WTC11 (cell line): ENCODE results near the gene TUB. TPM values are rescaled to one million over a fixed set of nuclear protein-coding genes. Genes with fewer than 3 reads are reported as not detected.

Source experiments
- ATAC-seq: fragments of 200-7000 bp; cut with Tn5 transposase; 2 replicates; pipeline ENCODE4 v1.10.0; 2021; ENCODE audit warnings: mild to moderate bottlenecking, moderate library complexity
- CTCF ChIA-PET: fragments of 300-600 bp; sonication (Branson Sonifier 250); formaldehyde crosslinking; loops from one replicate; lab custom pipeline; 2021; ENCODE audit warnings: antibody characterized with exemption; lab: Charles Lee
- POLR2A ChIA-PET: fragments of 350-600 bp; sonication (Branson Sonifier 250); formaldehyde crosslinking; loops from one replicate; lab custom pipeline; 2021; ENCODE audit warnings: antibody characterized with exemption; lab: Charles Lee
- DNase-seq: peaks from one replicate; pipeline ENCODE4 v3.0.0; 2021; ENCODE audit warnings: low spot score
- H3K27ac Mint-ChIP-seq: 2 replicates; pipeline ENCODE4 v1.8.0; 2021; ENCODE audit warnings: mixed read lengths
- H3K27me3 Mint-ChIP-seq: 2 replicates; pipeline ENCODE4 v1.8.0; 2021; ENCODE audit warnings: low read depth, mild to moderate bottlenecking, moderate library complexity, mixed read lengths
- H3K36me3 Mint-ChIP-seq: 2 replicates; pipeline ENCODE4 v1.8.0; 2021; ENCODE audit warnings: mixed read lengths
- H3K4me1 Mint-ChIP-seq: 2 replicates; pipeline ENCODE4 v1.8.0; 2022; ENCODE audit warnings: mixed read lengths
- H3K4me3 Mint-ChIP-seq: 2 replicates; pipeline ENCODE4 v1.8.0; 2021; ENCODE audit warnings: mild to moderate bottlenecking, moderate library complexity, mixed read lengths
- H3K9me3 Mint-ChIP-seq: 2 replicates; pipeline ENCODE4 v1.8.0; 2021; ENCODE audit warnings: mixed read lengths
- AFF4 ChIP-seq: sonication (generic); formaldehyde crosslinking; IDR thresholded peaks from 2 replicates; pipeline ENCODE4 v1.8.1; 2023; ENCODE audit warnings: mild to moderate bottlenecking, missing genetic modification reagents, borderline replicate concordance
- E2F1 ChIP-seq: sonication (generic); formaldehyde crosslinking; IDR thresholded peaks from 2 replicates; pipeline ENCODE4 v1.8.0; 2022; ENCODE audit warnings: mild to moderate bottlenecking, missing genetic modification reagents
- EMX1 ChIP-seq: fragments of 250-450 bp; sonication (Bioruptor Pico); IDR thresholded peaks from 2 replicates; pipeline ENCODE4 v1.8.0; 2021; ENCODE audit warnings: mild to moderate bottlenecking
- ERG ChIP-seq: fragments of 250-450 bp; sonication (Bioruptor Pico); IDR thresholded peaks from 2 replicates; pipeline ENCODE4 v1.8.0; 2021; ENCODE audit warnings: mild to moderate bottlenecking
- ESRRA ChIP-seq: sonication (generic); formaldehyde crosslinking; IDR thresholded peaks from 2 replicates; pipeline ENCODE4 v1.8.1; 2022; ENCODE audit warnings: mild to moderate bottlenecking, missing genetic modification reagents, borderline replicate concordance
- FOXJ3 ChIP-seq: sonication (generic); formaldehyde crosslinking; IDR thresholded peaks from 2 replicates; pipeline ENCODE4 v1.9.0; 2021; ENCODE audit warnings: missing genetic modification reagents, mild to moderate bottlenecking, borderline replicate concordance
- NFE2L1 ChIP-seq: sonication (generic); formaldehyde crosslinking; IDR thresholded peaks from 2 replicates; pipeline ENCODE4 v1.8.1; 2023; ENCODE audit warnings: missing genetic modification reagents
- NFYB ChIP-seq: sonication (generic); formaldehyde crosslinking; conservative IDR thresholded peaks from 2 replicates; pipeline ENCODE4 v1.8.0; 2022; ENCODE audit warnings: low read depth, missing genetic modification reagents
- NR3C1 ChIP-seq: sonication (generic); formaldehyde crosslinking; conservative IDR thresholded peaks from 2 replicates; pipeline ENCODE4 v1.8.1; 2023; ENCODE audit warnings: low read depth, mild to moderate bottlenecking, missing genetic modification reagents
- TEAD1 ChIP-seq: sonication (generic); formaldehyde crosslinking; IDR thresholded peaks from 2 replicates; pipeline ENCODE4 v1.8.0; 2022; ENCODE audit warnings: mild to moderate bottlenecking, missing genetic modification reagents
- TP53 ChIP-seq: sonication (generic); formaldehyde crosslinking; IDR thresholded peaks from 2 replicates; pipeline ENCODE4 v1.8.1; 2023; ENCODE audit warnings: mild to moderate bottlenecking, missing genetic modification reagents
- ZBTB43 ChIP-seq: sonication (generic); formaldehyde crosslinking; IDR thresholded peaks from 2 replicates; pipeline ENCODE4 v1.8.1; 2023; ENCODE audit warnings: mild to moderate bottlenecking, missing genetic modification reagents
- ZNF138 ChIP-seq: sonication (generic); formaldehyde crosslinking; conservative IDR thresholded peaks from 2 replicates; pipeline ENCODE4 v1.8.1; 2022; ENCODE audit warnings: mild to moderate bottlenecking, moderate library complexity, missing genetic modification reagents
- ZNF281 ChIP-seq: sonication (generic); formaldehyde crosslinking; IDR thresholded peaks from 2 replicates; pipeline ENCODE4 v1.8.0; 2023; ENCODE audit warnings: mild to moderate bottlenecking, missing genetic modification reagents
- ZNF317 ChIP-seq: sonication (generic); formaldehyde crosslinking; IDR thresholded peaks from 2 replicates; pipeline ENCODE4 v1.8.1; 2023; ENCODE audit warnings: low read depth, mild to moderate bottlenecking, moderate library complexity, missing genetic modification reagents, borderline replicate concordance
- ZNF396 ChIP-seq: fragments of 250-450 bp; sonication (Bioruptor Pico); IDR thresholded peaks from 2 replicates; pipeline ENCODE4 v1.8.0; 2021; ENCODE audit warnings: mild to moderate bottlenecking, moderate library complexity, borderline replicate concordance
- ZNF425 ChIP-seq: fragments of 250-450 bp; sonication (Bioruptor Pico); conservative IDR thresholded peaks from 2 replicates; pipeline ENCODE4 v1.9.0; 2021; ENCODE audit warnings: mild to moderate bottlenecking
- total RNA-seq: library from RNA; stranded (reverse); gene quantifications from 3 replicates; pipeline ENCODE4 v1.2.3, GENCODE V29; 2021

Gene TUB
- total RNA-seq, 1 experiment from 2014 or later: 32.1 TPM

- TF ChIP-seq AFF4: no peak
- no peak for TF ChIP-seq ZNF396 (CRISPR knock-in tag)
- no peak for TF ChIP-seq EMX1 (CRISPR knock-in tag)
- TF ChIP-seq E2F1 (CRISPR knock-in tag): no peak
These were observed at the start of gene TUB (continued) for GRCh38 chr11:8080674-8081590.

- Mint-ChIP-seq H3K27me3 (peaks cover 10% of the 10 kb centered on the region), H3K36me3 (no peaks in the 10 kb centered on the region), H3K4me1 (peaks cover 15% of the 10 kb centered on the region), H3K9me3 (no peaks in the 10 kb centered on the region), H3K27ac (no peak overlapping the region), H3K4me3 (no peak overlapping the region)
- ATAC-seq (peak; percentile 5; the same call in 1 of the 2 replicates), DNase-seq (peak; percentile 34)
- TF ChIP-seq NFE2L1 (CRISPR knock-in tag): no peak
- TF ChIP-seq ESRRA (CRISPR knock-in tag): no peak
- TF ChIP-seq FOXJ3 (CRISPR knock-in tag): no peak
- no peak for TF ChIP-seq NR3C1 (CRISPR knock-in tag)
- no peak for TF ChIP-seq ZBTB43 (CRISPR knock-in tag)
- no peak for TF ChIP-seq ZNF425
- TF ChIP-seq TEAD1 (CRISPR knock-in tag): no peak
- POLR2A ChIA-PET: no interaction called here
- CTCF ChIA-PET: interaction anchor here (0.9 to 14.5 kb wide), 7 partner anchors 15 to 161 kb away, joined by 3 to 278 read pairs (median 14); no protein-coding TSS in a partner anchor
These were observed 49.5 kb upstream of the TUB start for GRCh38 chr11:8031248-8032115.

GRCh38 chr11:8032122-8032521, 48.9 kb upstream of the TUB start:
- no peak for ATAC-seq
- CTCF ChIA-PET: interaction anchor here (1.0 to 14.5 kb wide), 14 partner anchors 12 to 187 kb away, joined by 3 to 278 read pairs (median 10); no protein-coding TSS in a partner anchor
- peaks cover 10% of the 10 kb centered on the region for H3K27me3 Mint-ChIP-seq
- TF ChIP-seq ZNF317 (CRISPR knock-in tag) (no peak), NR3C1 (CRISPR knock-in tag) (no peak), ERG (CRISPR knock-in tag) (no peak), ZNF138 (CRISPR knock-in tag) (no peak), NFYB (CRISPR knock-in tag) (no peak), TP53 (CRISPR knock-in tag) (no peak), ZNF281 (CRISPR knock-in tag) (no peak)

More at GRCh38 chr11:8032122-8032521, 48.9 kb upstream of the TUB start:
- DNase-seq: no peak
- Mint-ChIP-seq H3K9me3 (no peaks in the 10 kb centered on the region), H3K36me3 (no peaks in the 10 kb centered on the region), H3K27ac (no peak overlapping the region), H3K4me1 (peaks cover 15% of the 10 kb centered on the region), H3K4me3 (no peak overlapping the region)
- POLR2A ChIA-PET: no interaction called here
